Skeletal muscle tissue (tissue), 4 donors: Measurements from ENCODE around the gene UST. TPM values are rescaled to one million over a fixed set of nuclear protein-coding genes. Genes with fewer than 3 reads are reported as not detected.

Experiments used
- H3K27ac ChIP-seq: one replicate; pipeline ENCODE4 v1.7.0; 2013; ENCODE audit warnings: mild to moderate bottlenecking, low read depth, low read length, inconsistent platforms
- H3K27me3 ChIP-seq, 3 donors: one replicate each; pipeline ENCODE4 v1.7.0; 2013; ENCODE audit warnings: low read length in 3 of 3; ENCODE audit not compliant: control insufficient read depth in 3 of 3, insufficient read depth in 3 of 3
- H3K36me3 ChIP-seq, 3 donors: one replicate each; pipeline ENCODE4 v1.7.0; 2013; ENCODE audit warnings: low read length in 3 of 3; ENCODE audit not compliant: control insufficient read depth in 3 of 3, insufficient read depth in 3 of 3
- H3K4me1 ChIP-seq, 3 donors: one replicate each; pipeline ENCODE4 v1.7.0; 2013; ENCODE audit warnings: low read length in 3 of 3, mild to moderate bottlenecking in 3 of 3; ENCODE audit not compliant: control insufficient read depth in 3 of 3, insufficient read depth in 3 of 3
- H3K4me3 ChIP-seq, 3 donors: one replicate each; pipeline ENCODE4 v1.7.0; 2013; ENCODE audit warnings: low read length in 3 of 3
- H3K9ac ChIP-seq, 3 donors: one replicate each; pipeline ENCODE4 v1.7.0; 2013; ENCODE audit warnings: low read length in 3 of 3, mild to moderate bottlenecking in 3 of 3, moderate library complexity in 2 of 3, low read depth in 1 of 3
- H3K9me3 ChIP-seq, 3 donors: one replicate each; pipeline ENCODE4 v1.7.0; 2013; ENCODE audit warnings: low read length in 3 of 3; ENCODE audit not compliant: control insufficient read depth in 3 of 3
- total RNA-seq: library from RNA; depleted of rRNA; stranded (reverse); fragments of >200 nt; gene quantifications from one replicate; pipeline ENCODE4 v1.2.3, GENCODE V29; 2014
- donor health status: Osteomylitis.

Gene UST
- total RNA-seq, 1 donor from 2014 or later, result 14.6 TPM

DNA sequence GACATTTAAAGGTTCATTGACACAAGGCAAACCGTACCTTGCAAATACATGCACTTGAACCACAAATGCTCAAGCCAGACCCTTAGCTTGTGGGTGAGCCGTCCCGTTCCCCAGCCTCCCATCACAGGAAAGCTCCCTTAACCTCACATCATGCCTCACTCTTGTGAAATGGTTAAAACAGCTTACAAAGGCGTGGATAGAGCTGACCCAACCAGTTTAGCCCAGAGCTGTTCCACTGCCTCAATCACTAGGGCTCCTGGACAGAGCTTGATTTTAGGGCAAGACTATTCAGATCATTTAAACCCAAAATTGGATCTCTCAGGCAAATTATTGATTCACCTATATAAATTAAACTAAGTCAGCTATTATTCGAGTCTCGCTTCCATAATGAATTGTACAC lies 341.1 kb downstream of the UST start:
- Histone ChIP-seq H3K4me1 (no peaks in the 10 kb centered on the region), H3K27ac (no peak overlapping the region), H3K36me3 (no peaks in the 10 kb centered on the region), H3K9me3 (no peaks in the 10 kb centered on the region), H3K27me3 (peaks cover 0 to 4% (median 0%) of the 10 kb centered on the region in 3 donors), H3K4me3 (no peak overlapping the region), H3K9ac (no peak overlapping the region)

DNA sequence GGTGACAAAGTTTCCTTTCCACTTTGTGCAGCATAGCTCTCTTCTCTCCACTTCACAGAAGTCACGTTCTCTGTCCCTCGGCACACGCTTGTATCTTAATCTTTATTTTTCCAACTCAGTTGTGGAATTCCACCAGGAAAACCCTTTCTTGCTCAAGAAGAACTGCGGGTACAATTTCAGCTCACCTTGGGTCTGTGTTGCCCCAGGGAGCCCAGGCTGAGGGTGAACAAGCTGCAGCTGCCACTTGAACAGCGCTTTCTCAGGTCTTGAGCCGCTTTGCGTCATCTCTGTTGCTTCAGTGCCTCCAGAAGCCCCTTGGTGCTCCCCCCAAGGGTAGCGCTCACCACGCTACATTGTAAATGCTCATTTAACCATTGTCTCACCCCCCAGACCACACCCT lies 341.5 kb downstream of the UST start:
- Histone ChIP-seq H3K27me3 (peaks cover 0 to 4% (median 3%) of the 10 kb centered on the region in 3 donors), H3K36me3 (no peaks in the 10 kb centered on the region), H3K4me3 (no peak overlapping the region), H3K27ac (no peak overlapping the region), H3K4me1 (no peaks in the 10 kb centered on the region), H3K9ac (no peak overlapping the region), H3K9me3 (no peaks in the 10 kb centered on the region)

DNA sequence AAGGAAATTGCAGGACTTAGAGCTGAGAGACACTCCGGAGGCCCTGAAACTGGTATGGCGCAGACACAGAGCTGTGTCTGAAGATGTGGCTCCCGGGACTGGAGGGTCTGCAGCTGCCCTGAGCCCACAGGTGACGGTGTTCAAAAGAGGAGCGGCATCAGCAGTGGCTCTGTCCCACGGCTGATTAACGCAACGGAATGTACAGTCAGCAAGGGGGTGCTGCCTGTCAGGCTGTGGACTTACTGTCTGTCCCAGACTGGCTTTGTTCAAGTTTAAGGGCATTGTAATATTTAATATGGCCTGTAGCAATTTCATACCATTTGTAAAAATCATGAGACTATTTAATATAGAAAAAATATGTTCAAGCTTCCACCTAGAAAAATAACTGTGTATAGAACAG lies 342.7 kb downstream of the UST start:
- Histone ChIP-seq H3K27ac (no peak overlapping the region), H3K36me3 (no peaks in the 10 kb centered on the region), H3K4me1 (no peaks in the 10 kb centered on the region), H3K27me3 (peaks cover 0 to 5% (median 4%) of the 10 kb centered on the region in 3 donors), H3K9ac (no peak overlapping the region), H3K4me3 (no peak overlapping the region), H3K9me3 (no peaks in the 10 kb centered on the region)

DNA sequence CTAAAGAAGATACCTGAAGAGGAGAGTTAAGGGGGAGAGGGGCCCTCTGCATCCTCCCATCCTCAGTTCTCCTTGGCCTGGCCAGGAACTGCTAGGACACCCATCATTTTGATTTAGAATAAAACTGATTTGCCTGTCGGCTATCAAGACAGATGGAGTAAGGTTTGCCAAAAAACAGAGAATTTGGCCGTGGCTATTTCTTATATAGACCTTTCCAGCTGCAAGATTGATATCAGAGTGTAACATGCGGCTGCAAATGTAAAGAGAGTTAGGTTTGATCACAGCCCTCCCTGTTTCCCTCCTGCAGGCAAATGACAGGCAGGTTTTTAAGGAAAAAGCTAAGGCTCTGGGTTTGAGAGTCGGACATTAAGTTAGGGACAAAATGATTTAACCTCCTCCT lies 344.1 kb downstream of the UST start:
- H3K27me3 ChIP-seq, result peaks cover 0 to 5% (median 4%) of the 10 kb centered on the region in 3 donors
- no peaks in the 10 kb centered on the region for H3K36me3 ChIP-seq
- H3K27ac ChIP-seq, result no peak overlapping the region
- no peak overlapping the region for H3K9ac ChIP-seq
- no peaks in the 10 kb centered on the region for H3K4me1 ChIP-seq
- no peak overlapping the region for H3K4me3 ChIP-seq
- no peaks in the 10 kb centered on the region for H3K9me3 ChIP-seq

DNA sequence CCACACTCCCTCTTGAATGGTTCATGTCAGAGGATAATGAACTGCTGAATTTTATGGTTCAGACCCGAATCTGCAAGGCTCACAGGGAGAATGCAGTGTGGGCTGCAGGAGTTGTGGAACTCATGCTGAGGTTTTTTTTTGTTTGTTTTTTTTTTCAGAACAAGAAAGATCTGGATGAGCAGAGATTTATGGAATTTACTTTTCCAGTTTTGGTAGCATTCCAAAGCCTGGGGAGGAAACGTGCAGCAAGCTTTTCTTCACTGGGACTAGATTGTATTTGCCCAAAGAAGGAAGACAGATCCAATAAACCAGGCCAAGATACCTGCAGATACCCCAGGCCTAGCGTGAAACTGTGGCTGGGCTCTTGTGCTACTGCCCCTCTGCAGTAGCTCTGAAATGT lies 346.8 kb downstream of the UST start:
- Histone ChIP-seq H3K4me3 (no peak overlapping the region), H3K4me1 (no peaks in the 10 kb centered on the region), H3K27ac (no peak overlapping the region), H3K27me3 (peaks cover 0 to 5% (median 0%) of the 10 kb centered on the region in 3 donors), H3K36me3 (no peaks in the 10 kb centered on the region), H3K9ac (no peak overlapping the region), H3K9me3 (peaks cover 0 to under 1% (median 0%) of the 10 kb centered on the region in 3 donors)

DNA sequence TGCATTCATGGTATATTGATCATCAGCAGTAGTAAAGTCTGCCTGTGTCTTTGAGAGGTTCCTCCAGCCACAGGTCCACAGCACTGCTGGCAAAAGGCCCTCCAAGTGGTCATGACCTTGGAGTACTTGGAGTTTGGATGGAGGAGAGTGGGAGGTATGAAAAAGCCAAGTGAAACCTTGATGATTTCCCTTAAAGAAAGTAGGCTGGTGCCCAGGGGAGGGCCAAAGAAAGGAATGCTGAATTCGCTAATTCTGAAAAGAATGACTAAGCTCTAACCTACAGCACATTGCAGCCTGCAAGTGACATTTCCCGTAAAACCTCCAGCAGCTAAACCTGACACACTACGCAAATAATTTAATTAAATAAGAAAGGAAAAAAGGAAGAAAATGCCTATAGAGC lies 347.3 kb downstream of the UST start:
- Histone ChIP-seq H3K36me3 (no peaks in the 10 kb centered on the region), H3K4me1 (no peaks in the 10 kb centered on the region), H3K9ac (no peak overlapping the region), H3K27me3 (peaks cover 0 to 5% (median 0%) of the 10 kb centered on the region in 3 donors), H3K9me3 (peaks cover 0 to 4% (median 0%) of the 10 kb centered on the region in 3 donors), H3K4me3 (no peak overlapping the region), H3K27ac (no peak overlapping the region)

DNA sequence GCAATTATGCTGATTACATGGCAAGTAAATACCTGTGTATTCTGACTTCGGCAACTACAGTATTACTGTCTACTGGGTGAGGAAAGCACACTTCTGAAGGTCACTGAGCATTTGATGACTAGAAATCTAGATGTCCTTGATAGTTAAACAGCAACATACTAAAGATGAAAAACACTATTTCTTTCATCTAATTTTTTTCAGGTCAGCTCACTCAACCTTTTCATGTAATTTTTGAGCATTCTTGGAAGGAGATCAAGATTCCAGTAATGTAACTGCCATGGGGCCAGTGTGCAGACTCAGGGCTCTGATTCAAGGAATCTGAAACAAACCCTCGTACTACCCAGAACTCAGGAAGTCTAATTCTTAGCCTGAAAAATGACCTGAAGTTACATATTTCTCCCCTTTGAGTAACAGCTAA lies 348.1 kb downstream of the UST start:
- peaks cover 0 to 4% (median 0%) of the 10 kb centered on the region in 3 donors for H3K9me3 ChIP-seq
- no peaks in the 10 kb centered on the region for H3K36me3 ChIP-seq
- no peak overlapping the region for H3K9ac ChIP-seq
- H3K27ac ChIP-seq, result no peak overlapping the region
- no peak overlapping the region for H3K4me3 ChIP-seq
- H3K4me1 ChIP-seq, result no peaks in the 10 kb centered on the region
- peaks cover 0 to 5% (median 0%) of the 10 kb centered on the region in 3 donors for H3K27me3 ChIP-seq

DNA sequence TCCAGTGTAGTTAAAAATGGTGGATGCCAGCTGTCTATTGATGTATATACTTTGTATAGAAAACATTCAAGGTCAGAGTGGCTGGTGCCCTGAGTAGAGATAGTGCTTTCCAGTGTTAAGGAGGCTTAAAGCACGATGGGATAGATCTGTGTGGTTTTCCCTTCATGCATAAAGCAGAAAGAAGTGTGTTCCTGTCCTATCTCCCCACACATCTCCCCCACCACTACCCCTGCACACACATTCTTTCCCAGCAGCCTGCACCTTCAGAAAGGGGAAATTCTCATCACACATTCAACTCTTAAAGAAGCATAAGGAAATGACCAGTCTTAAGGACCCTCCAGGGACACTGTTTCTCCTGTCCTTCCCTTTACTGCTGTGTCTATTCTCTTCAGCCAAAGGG lies 349.0 kb downstream of the UST start:
- Histone ChIP-seq H3K27me3 (peaks cover 0 to 5% (median 0%) of the 10 kb centered on the region in 3 donors), H3K9ac (no peak overlapping the region), H3K4me3 (no peak overlapping the region), H3K27ac (no peak overlapping the region), H3K36me3 (no peaks in the 10 kb centered on the region), H3K9me3 (peaks cover 0 to 4% (median 0%) of the 10 kb centered on the region in 3 donors), H3K4me1 (no peaks in the 10 kb centered on the region)

DNA sequence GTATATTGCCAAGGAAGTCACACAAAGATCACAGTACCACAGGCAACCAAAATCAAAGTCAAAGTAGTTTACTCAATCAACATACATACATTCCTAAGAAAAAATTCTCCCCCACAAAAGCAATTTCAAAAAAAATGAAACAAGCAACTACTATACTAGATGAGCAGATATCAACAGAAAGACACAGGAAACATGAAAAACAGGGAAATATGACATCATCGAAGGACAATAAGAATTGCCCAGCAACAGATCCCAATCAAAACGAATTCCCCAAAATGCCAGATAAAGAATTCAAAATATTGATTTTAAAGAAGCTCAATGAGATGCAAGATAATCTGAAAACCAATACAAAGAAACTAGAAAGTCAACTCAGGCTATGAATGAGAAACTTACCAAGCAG lies 351.0 kb downstream of the UST start:
- H3K9me3 ChIP-seq, result peaks cover 0 to 4% (median 0%) of the 10 kb centered on the region in 3 donors
- no peaks in the 10 kb centered on the region for H3K36me3 ChIP-seq
- no peak overlapping the region for H3K9ac ChIP-seq
- no peaks in the 10 kb centered on the region for H3K4me1 ChIP-seq
- H3K27me3 ChIP-seq, result peaks cover 0 to 5% (median 0%) of the 10 kb centered on the region in 3 donors
- no peak overlapping the region for H3K27ac ChIP-seq
- H3K4me3 ChIP-seq, result no peak overlapping the region

DNA sequence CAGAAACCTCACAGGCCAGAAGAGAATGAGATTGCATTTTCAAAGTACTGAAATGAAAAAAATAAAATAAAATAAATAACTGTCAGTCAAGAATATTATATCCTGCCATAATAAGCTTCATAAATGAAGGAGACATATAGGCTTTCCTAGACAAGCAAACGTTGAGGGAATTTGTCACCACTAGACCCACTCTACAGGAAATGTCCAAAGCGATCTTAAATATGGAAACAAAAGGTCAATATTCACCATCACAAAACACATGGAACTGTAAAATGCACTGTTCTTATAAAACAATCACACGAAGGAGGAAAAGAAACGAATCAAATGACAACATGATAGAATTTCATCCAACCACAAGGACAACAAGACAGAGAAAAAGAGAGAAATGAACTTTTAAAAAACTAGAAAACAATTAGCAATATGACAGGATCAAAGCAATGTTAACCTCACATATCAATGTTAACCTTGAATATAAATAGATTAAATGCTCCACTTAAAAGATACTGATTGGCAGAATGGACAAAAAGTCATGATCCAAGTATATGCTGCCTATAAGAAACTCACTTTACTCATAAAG lies 352.0 kb downstream of the UST start:
- Histone ChIP-seq H3K27ac (no peak overlapping the region), H3K4me3 (no peak overlapping the region), H3K27me3 (no peaks in the 10 kb centered on the region), H3K4me1 (no peaks in the 10 kb centered on the region), H3K36me3 (no peaks in the 10 kb centered on the region), H3K9ac (no peak overlapping the region), H3K9me3 (peaks cover 0 to 4% (median 0%) of the 10 kb centered on the region in 3 donors)
